Neural crest cell (in vitro differentiated cells): ENCODE results near the gene SLMAP. TPM values are rescaled to one million over a fixed set of nuclear protein-coding genes. Genes with fewer than 3 reads are reported as not detected.

Source experiments
- DNase-seq: peaks from one replicate; pipeline ENCODE4 v3.0.0; 2021; ENCODE audit warnings: low read depth, mixed read lengths, low spot score
- H3K27ac Mint-ChIP-seq: one replicate; pipeline ENCODE4 v1.8.0; 2021; ENCODE audit warnings: mild to moderate bottlenecking, mixed read lengths; ENCODE audit not compliant: unreplicated experiment
- H3K27me3 Mint-ChIP-seq: 2 replicates; pipeline ENCODE4 v1.8.0; 2021; ENCODE audit warnings: low read depth, mild to moderate bottlenecking, mixed read lengths
- H3K36me3 Mint-ChIP-seq: 2 replicates; pipeline ENCODE4 v1.8.0; 2021; ENCODE audit warnings: low read depth, mild to moderate bottlenecking, mixed read lengths
- H3K4me1 Mint-ChIP-seq: 2 replicates; pipeline ENCODE4 v1.8.0; 2021; ENCODE audit warnings: mixed read lengths
- H3K4me3 Mint-ChIP-seq: one replicate; pipeline ENCODE4 v1.8.0; 2021; ENCODE audit warnings: mild to moderate bottlenecking, mixed read lengths
- H3K9me3 Mint-ChIP-seq: 2 replicates; pipeline ENCODE4 v1.8.0; 2021; ENCODE audit warnings: mixed read lengths
- CTCF ChIP-seq: fragments of 200-600 bp; sonication (generic); conservative IDR thresholded peaks from 2 replicates; pipeline ENCODE4 v1.5.0; 2021; ENCODE audit warnings: antibody characterized with exemption, mild to moderate bottlenecking
- total RNA-seq: library from RNA; stranded (reverse); gene quantifications from 2 replicates; pipeline ENCODE4 v1.2.1, GENCODE V29; 2021

SLMAP gene
- total RNA-seq, 1 donor from 2014 or later: 45.7 TPM

- DNase-seq: no peak
- Mint-ChIP-seq H3K27me3 (no peaks in the 10 kb centered on the region), H3K36me3 (no peaks in the 10 kb centered on the region), H3K4me3 (no peak overlapping the region), H3K27ac (no peak overlapping the region), H3K9me3 (no peaks in the 10 kb centered on the region), H3K4me1 (peaks cover 19% of the 10 kb centered on the region)
- no peak for TF ChIP-seq CTCF
Measured at GRCh38 chr3:57826952-57827723, 71.0 kb downstream of the SLMAP start.

- Mint-ChIP-seq H3K27me3 (no peaks in the 10 kb centered on the region), H3K27ac (no peak overlapping the region), H3K4me3 (no peak overlapping the region), H3K4me1 (peaks cover 19% of the 10 kb centered on the region), H3K36me3 (no peaks in the 10 kb centered on the region), H3K9me3 (no peaks in the 10 kb centered on the region)
- no peak for DNase-seq
- no peak for TF ChIP-seq CTCF
Measured at GRCh38 chr3:57827757-57828156, 71.6 kb downstream of the SLMAP start.

GRCh38 chr3:57832486-57832885 lies 76.4 kb downstream of the SLMAP start:
- TF ChIP-seq CTCF: no peak
- no peaks in the 10 kb centered on the region for H3K36me3 Mint-ChIP-seq
- H3K27me3 Mint-ChIP-seq: no peaks in the 10 kb centered on the region
- no peak overlapping the region for H3K4me3 Mint-ChIP-seq
- DNase-seq: no peak
- no peaks in the 10 kb centered on the region for H3K4me1 Mint-ChIP-seq
- H3K27ac Mint-ChIP-seq: no peak overlapping the region
- H3K9me3 Mint-ChIP-seq: no peaks in the 10 kb centered on the region

GRCh38 chr3:57832900-57833313 lies 76.8 kb downstream of the SLMAP start:
- H3K27me3 Mint-ChIP-seq: no peaks in the 10 kb centered on the region
- no peak overlapping the region for H3K4me3 Mint-ChIP-seq
- DNase-seq: no peak
- H3K4me1 Mint-ChIP-seq: no peaks in the 10 kb centered on the region
- H3K27ac Mint-ChIP-seq: no peak overlapping the region
- TF ChIP-seq CTCF: no peak
- H3K36me3 Mint-ChIP-seq: no peaks in the 10 kb centered on the region
- H3K9me3 Mint-ChIP-seq: no peaks in the 10 kb centered on the region

- Mint-ChIP-seq H3K36me3 (no peaks in the 10 kb centered on the region), H3K27ac (no peak overlapping the region), H3K4me1 (no peaks in the 10 kb centered on the region), H3K27me3 (no peaks in the 10 kb centered on the region), H3K9me3 (no peaks in the 10 kb centered on the region), H3K4me3 (no peak overlapping the region)
- no peak for DNase-seq
- no peak for TF ChIP-seq CTCF
Measured at GRCh38 chr3:57833763-57834162, 77.7 kb downstream of the SLMAP start.
